Motor neuron (in vitro differentiated cells): ENCODE measurements around the gene NFKBIZ. TPM values are rescaled to one million over a fixed set of nuclear protein-coding genes. Genes with fewer than 3 reads are reported as not detected.

ENCODE experiments used
- ATAC-seq, 8 experiments: fragments of 200-7000 bp; cut with Tn5 transposase; replicated peaks in 6 of 8; 2 replicates each; pipeline ENCODE4 v1.8.0; 2021; ENCODE audit warnings: mild to moderate bottlenecking in 8 of 8, moderate library complexity in 8 of 8
- H3K27ac ChIP-seq, 2 donors: fragments of 250-450 bp; sonication (Bioruptor Pico); 2 replicates each; pipeline ENCODE4 v1.9.0; 2021; ENCODE audit warnings: antibody characterized with exemption in 2 of 2, mild to moderate bottlenecking in 2 of 2, moderate library complexity in 1 of 2
- H3K4me1 ChIP-seq, 2 donors: fragments of 250-450 bp; sonication (Bioruptor Pico); replicated peaks in 1 of 2; 2 replicates each; pipeline ENCODE4 v1.6.1; 2021; ENCODE audit warnings: antibody characterized with exemption in 2 of 2, mild to moderate bottlenecking in 2 of 2, moderate library complexity in 1 of 2
- H3K4me3 ChIP-seq, 5 donors: fragments of 250-450 bp; sonication (Bioruptor Pico); 2 replicates each; pipeline ENCODE4 v1.9.0; 2021; ENCODE audit warnings: antibody characterized with exemption in 5 of 5, mild to moderate bottlenecking in 5 of 5, moderate library complexity in 4 of 5
- WGBS, 10 experiments: fragments of 450-650 bp; shearing (Covaris generic); methylation state at CpG; one replicate each; pipeline ENCODE4 v1.0.0; 2022; 5-methylcytosine and 5-hydroxymethylcytosine counted together
- in situ Hi-C, 9 experiments: fragments of 400-800 bp; cut with MboI; loops; one replicate each; pipeline ENCODE4 v1.15.0; 2021; ENCODE audit warnings: low sequenced_read_pairs in 9 of 9, low pct_unique_long_range_greater_than_20kb in 2 of 9; ENCODE audit not compliant: unreplicated experiment in 9 of 9
- total RNA-seq, 8 experiments: library from RNA; unstranded; fragments of 300-600 nt; gene quantifications; 2 replicates each; pipeline versions ENCODE4 v1.2.3 to v1.2.4, GENCODE V29; 2022

The NFKBIZ gene
- total RNA-seq, 8 experiments from 2014 or later: 0.54 to 21.0 (median 6.3) TPM

DNA sequence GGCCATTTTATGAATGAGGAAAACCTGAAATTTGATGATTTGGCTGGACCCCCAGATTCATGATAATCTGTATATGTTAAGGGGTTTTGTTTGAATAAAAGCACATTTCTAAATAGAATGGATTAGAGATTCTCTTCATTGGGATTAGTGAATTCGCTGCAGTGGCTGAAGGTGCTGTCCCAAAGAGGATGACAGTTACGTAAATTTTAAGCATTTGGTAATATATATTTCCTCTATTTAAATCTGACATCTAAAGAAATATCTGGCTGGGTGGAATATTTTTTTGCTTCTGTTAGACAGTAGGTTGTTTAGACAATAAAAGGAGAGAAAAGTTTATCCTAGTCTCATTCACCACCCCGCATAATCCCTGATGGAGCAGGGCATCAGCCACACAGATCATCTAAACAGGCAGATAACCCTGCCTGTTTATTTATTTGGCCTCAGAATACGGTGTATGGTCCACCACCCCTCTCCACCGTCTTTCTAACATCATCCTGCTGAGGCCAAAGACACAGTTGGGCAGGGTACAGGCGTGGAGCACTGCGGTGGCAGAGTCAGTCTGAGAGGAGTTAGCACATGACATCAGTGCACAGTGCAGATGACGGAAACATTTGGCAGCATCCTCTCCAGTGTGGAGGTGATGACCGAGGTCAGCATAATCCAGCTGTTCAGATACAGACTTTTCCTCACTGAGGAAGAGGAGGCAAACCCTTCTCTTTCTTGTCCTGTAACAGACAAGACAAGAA is 20.4 kb upstream of the NFKBIZ start:
- Histone ChIP-seq H3K4me1 (peaks cover 9 to 23% of the 10 kb centered on the region in 2 donors), H3K27ac (no peak overlapping the region), H3K4me3 (peak overlapping the region in 1 of 5 donors; percentile 35)
- peak; percentile 18 to 92 (median 82) for ATAC-seq
- in situ Hi-C loops: no loop called here
- 19 to 85% (median 57%) methylated on average over 1 to 8 of the region's 9 CpGs; no CpG with 5 or more reads in 1 of the 10 experiments for WGBS, 10 experiments

DNA sequence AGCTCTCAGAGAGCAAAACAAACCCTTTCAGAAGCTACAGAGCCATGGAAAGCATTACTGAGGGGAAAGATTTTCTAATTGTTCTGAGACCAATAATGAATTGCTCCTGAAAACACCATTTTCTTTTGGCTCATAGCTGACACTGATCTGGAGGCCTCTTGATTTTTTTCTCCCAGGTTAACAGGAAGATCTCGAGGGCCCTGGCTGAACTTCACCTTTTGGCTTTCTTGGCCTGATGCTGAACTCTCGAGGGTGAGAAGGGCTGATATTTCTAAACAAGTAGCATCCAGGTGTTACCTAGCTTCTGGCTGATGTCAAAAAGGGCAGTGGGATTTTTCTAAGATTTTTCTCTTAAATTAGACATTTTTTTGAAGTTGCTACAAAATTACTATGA is 19.9 kb upstream of the NFKBIZ start:
- in situ Hi-C loops: no loop called here
- H3K4me3 ChIP-seq: no peak overlapping the region

GRCh38 chr3:101829874-101830273 is 19.4 kb upstream of the NFKBIZ start:
- WGBS, 10 experiments: 75 to 100% (median 90%) methylated on average over 1 to 2 of the region's 2 CpGs; no CpG with 5 or more reads in 1 of the 10 experiments
- no peak for ATAC-seq
- Histone ChIP-seq H3K4me1 (peaks cover 9 to 23% of the 10 kb centered on the region in 2 donors), H3K4me3 (no peak overlapping the region), H3K27ac (no peak overlapping the region)
- in situ Hi-C loops: no loop called here

More for the DNA sequence above, 19.9 kb upstream of the NFKBIZ start:
- 50 to 100% (median 78%) methylated on average over 1 to 2 of the region's 2 CpGs; no CpG with 5 or more reads in 3 of the 10 experiments for WGBS, 10 experiments
- H3K4me1 ChIP-seq: peaks cover 9 to 23% of the 10 kb centered on the region in 2 donors
- no peak overlapping the region for H3K27ac ChIP-seq
- ATAC-seq: no peak

GRCh38 chr3:101833446-101833974 is 15.8 kb upstream of the NFKBIZ start:
- WGBS, 10 experiments: 72 to 100% (median 95%) methylated on average over 1 to 2 of the region's 2 CpGs; no CpG with 5 or more reads in 1 of the 10 experiments
- Histone ChIP-seq H3K27ac (no peak overlapping the region), H3K4me1 (peaks cover 9 to 12% of the 10 kb centered on the region in 2 donors), H3K4me3 (no peak overlapping the region)
- in situ Hi-C loops: no loop called here
- ATAC-seq: no peak

DNA sequence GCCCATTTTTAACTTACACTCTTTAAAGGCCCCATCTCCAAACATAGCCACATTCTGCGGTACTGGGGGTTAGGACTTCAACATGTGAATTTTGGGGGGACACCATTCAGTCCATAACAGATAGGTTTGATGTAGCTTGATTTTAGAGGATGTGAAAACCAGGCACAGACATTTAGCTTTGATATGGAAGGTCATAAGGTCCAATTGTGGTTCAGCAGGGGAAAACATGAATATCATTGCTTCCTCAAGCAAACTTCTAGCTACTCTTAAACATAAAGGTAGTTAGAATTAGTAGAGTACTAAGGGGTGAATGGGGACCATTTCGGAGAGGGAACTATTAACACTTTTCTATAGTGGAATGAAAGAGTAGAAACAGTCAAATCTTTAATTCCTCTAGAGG is 13.6 kb upstream of the NFKBIZ start:
- no peak for ATAC-seq
- Histone ChIP-seq H3K4me1 (no peaks in the 10 kb centered on the region), H3K4me3 (no peak overlapping the region), H3K27ac (no peak overlapping the region)
- in situ Hi-C loops: no loop called here
- 70 to 100% (median 94%) methylated on average over 1 to 2 of the region's 2 CpGs; no CpG with 5 or more reads in 3 of the 10 experiments for WGBS, 10 experiments

DNA sequence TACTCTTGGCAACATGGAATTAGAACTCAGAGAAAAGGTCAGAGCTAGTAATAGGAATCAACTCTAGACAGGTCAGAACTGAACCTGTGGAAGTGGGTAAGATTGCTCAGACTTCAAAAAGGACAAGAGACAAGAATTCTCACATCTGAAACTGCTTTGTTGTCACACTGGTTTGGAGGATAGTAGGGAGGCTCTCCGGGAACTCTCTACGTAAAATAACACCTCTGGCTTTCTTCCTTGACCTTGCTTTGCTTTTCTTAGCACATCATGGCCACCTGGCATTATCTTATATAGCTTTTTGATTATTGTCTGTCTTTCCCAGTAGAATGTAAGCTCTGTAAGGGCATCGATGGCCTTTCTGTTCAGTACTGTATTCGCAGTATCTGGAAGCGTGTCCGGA is 13.2 kb upstream of the NFKBIZ start:
- H3K4me3 ChIP-seq: no peak overlapping the region
- no peak for ATAC-seq
- 87 to 100% (median 96%) methylated on average over 2 to 6 of the region's 6 CpGs for WGBS, 10 experiments
- no peak overlapping the region for H3K27ac ChIP-seq
- in situ Hi-C loops: no loop called here
- H3K4me1 ChIP-seq: no peaks in the 10 kb centered on the region

- 48 to 100% (median 88%) methylated on average over 1 to 3 of the region's 3 CpGs for WGBS, 10 experiments
- in situ Hi-C loops: no loop called here
- ATAC-seq: peak in 2 of 8 experiments; percentile 36 to 45
- Histone ChIP-seq H3K27ac (no peak overlapping the region), H3K4me3 (no peak overlapping the region), H3K4me1 (no peaks in the 10 kb centered on the region)
These were observed 12.4 kb upstream of the NFKBIZ start for GRCh38 chr3:101836652-101837598.

GRCh38 chr3:101838691-101839090 is 10.6 kb upstream of the NFKBIZ start:
- peak in 1 of 8 experiments; percentile 36 for ATAC-seq
- Histone ChIP-seq H3K4me3 (no peak overlapping the region), H3K4me1 (no peaks in the 10 kb centered on the region), H3K27ac (no peak overlapping the region)
- in situ Hi-C loops: no loop called here
- 41 to 100% (median 96%) methylated on average over 1 to 2 of the region's 2 CpGs for WGBS, 10 experiments

DNA sequence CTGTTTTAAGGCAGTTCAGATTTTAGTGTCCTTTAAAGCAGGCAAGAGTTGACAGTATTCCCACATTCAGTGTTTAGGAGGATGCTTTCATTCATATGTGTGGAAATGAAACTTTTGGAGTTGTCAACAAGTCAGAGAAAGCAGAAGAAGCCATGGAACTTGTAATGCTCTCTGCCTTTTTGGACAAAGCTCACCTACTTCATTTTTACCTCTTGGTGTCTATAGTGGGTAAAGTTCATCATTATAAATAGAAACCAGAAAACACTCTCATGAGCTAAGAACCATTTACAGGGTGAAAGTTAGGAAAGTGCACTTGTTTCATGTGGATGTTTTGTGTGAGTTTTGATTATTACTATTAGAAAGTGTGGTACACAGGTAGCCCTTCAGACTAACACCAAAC is 9.2 kb upstream of the NFKBIZ start:
- no peak for ATAC-seq
- no peak overlapping the region for H3K4me3 ChIP-seq
- no peaks in the 10 kb centered on the region for H3K4me1 ChIP-seq
- in situ Hi-C loops: no loop called here
- H3K27ac ChIP-seq: no peak overlapping the region

DNA sequence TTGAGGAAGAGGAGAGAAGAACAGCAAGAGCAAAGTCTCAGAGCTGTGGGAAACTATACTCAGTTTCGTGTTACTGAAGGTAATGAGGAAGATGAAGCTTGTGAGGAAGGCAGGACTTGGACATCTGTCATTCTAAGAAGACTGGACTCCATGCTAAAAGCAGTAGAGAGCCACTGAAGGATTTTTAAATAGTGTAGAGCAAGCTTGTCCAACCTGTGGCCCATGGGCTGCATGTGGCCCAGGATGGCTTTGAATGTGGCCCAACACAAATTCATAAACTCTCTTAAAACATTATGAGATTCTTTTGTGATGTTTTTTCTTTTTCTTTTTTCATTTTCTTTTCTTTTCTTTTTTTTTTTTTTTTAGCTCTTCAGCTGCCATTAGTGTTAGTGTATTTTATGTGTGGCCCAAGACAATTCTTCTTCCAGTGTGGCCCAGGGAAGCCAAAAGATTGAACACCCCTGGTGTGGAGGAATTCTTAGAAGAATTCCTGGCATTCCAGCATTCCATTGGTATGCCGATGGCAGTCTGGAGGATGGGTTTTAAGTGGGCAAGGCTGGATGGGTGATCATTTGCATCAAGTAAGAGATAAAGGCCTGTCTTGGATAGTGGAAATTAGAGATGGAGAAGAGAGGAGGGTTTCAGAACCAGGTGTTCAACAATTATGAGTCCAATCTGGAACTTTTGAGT is 6.9 kb upstream of the NFKBIZ start:
- peak in 1 of 8 experiments; percentile 47 for ATAC-seq
- no peak overlapping the region for H3K4me3 ChIP-seq
- WGBS, 10 experiments: 0 to 100% (median 60%) methylated on average over 1 to 2 of the region's 2 CpGs; no CpG with 5 or more reads in 1 of the 10 experiments
- H3K4me1 ChIP-seq: no peaks in the 10 kb centered on the region
- in situ Hi-C loops: no loop called here
- H3K27ac ChIP-seq: no peak overlapping the region

- in situ Hi-C loops: no loop called here
- no peak for ATAC-seq
- Histone ChIP-seq H3K27ac (no peak overlapping the region), H3K4me1 (no peaks in the 10 kb centered on the region), H3K4me3 (no peak overlapping the region)
- WGBS, 10 experiments: 56 to 94% (median 89%) methylated on average over 2 to 3 of the region's 3 CpGs
These were observed 6.4 kb upstream of the NFKBIZ start for GRCh38 chr3:101842935-101843330.

DNA sequence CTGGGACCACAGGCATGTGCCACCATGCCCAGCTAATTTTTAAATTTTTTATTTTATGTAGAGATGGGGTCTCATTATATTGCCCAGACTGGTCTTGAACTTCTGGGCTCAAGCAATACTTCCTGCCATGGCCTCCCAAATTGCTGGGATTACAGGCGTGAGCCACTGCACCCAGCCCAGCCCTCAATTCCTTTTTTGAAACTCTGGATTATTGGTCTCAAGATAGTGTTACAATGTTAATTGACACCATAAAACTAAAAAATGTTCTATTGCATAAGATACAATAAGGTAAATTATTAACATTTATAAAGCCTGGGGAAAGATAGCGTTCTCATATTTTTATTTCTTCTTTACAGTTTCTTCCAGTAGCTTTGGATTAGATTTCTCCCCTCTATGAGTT is 3.9 kb upstream of the NFKBIZ start:
- no peak for ATAC-seq
- in situ Hi-C loops: no loop called here
- H3K4me3 ChIP-seq: no peak overlapping the region
- H3K27ac ChIP-seq: no peak overlapping the region
- 96 to 100% (median 100%) methylated on average over 1 to 2 of the region's 2 CpGs; no CpG with 5 or more reads in 1 of the 10 experiments for WGBS, 10 experiments
- H3K4me1 ChIP-seq: no peaks in the 10 kb centered on the region
